ENCODE measurements around the gene SHOX. TPM values are rescaled to one million over a fixed set of nuclear protein-coding genes. Genes with fewer than 3 reads are reported as not detected.

Gene SHOX
- total RNA-seq, 1 donor from 2014 or later = not detected

- H3K79me2 ChIP-seq (ENCODE audit: low read depth) = no peaks in the 10 kb centered on the region
- H3K36me3 Mint-ChIP-seq = no peaks in the 10 kb centered on the region
- H3F3A ChIP-seq (ENCODE audit: low read depth) = peaks cover 57% of the 10 kb centered on the region
- peaks cover 3% of the 10 kb centered on the region for H3K4me1 Mint-ChIP-seq
- H3K27me3 ChIP-seq = peaks cover 100% of the 10 kb centered on the region
- no peak for TF ChIP-seq CTCF (IDR thresholded peaks at IDR 0.05)
- no peak overlapping the region for H3K4me3 ChIP-seq
- no peaks in the 10 kb centered on the region for H3K36me3 ChIP-seq
- H3K4me2 ChIP-seq = peak overlapping the region; percentile 25
- no peaks in the 10 kb centered on the region for H3K9me3 ChIP-seq (ENCODE audit: low read depth)
- H3K27ac Mint-ChIP-seq = no peak overlapping the region
- peaks cover 80% of the 10 kb centered on the region for H4K20me1 ChIP-seq (ENCODE audit: low read depth)
- no peaks in the 10 kb centered on the region for H3K9me3 Mint-ChIP-seq
- H3K27ac ChIP-seq = no peak overlapping the region
- H3K9ac ChIP-seq = no peak overlapping the region
- peaks cover 80% of the 10 kb centered on the region for H3K27me3 Mint-ChIP-seq (ENCODE audit: insufficient read depth, low read depth)
- no peak for DNase-seq (ENCODE audit: low spot score)
- H3K4me1 ChIP-seq = peaks cover 19% of the 10 kb centered on the region
- no peak overlapping the region for H2AFZ ChIP-seq (replicated peaks)
- H3K4me3 Mint-ChIP-seq = no peak overlapping the region
Observed at GRCh38 chrX:627995-628394, 2.6 kb upstream of the SHOX start.

GRCh38 chrX:629230-630006 is 1.2 kb upstream of the SHOX start:
- no peak overlapping the region for H3K27ac ChIP-seq
- no peak overlapping the region for H3K9ac ChIP-seq
- Mint-ChIP-seq H3K4me1 (peaks cover 3% of the 10 kb centered on the region), H3K36me3 (no peaks in the 10 kb centered on the region), H3K9me3 (no peaks in the 10 kb centered on the region), H3K4me3 (no peak overlapping the region), H3K27me3 (ENCODE audit: insufficient read depth, low read depth) (peaks cover 84% of the 10 kb centered on the region), H3K27ac (no peak overlapping the region)
- peak overlapping the region; percentile 80 for H3K4me2 ChIP-seq
- no peak overlapping the region for H2AFZ ChIP-seq (replicated peaks)
- peaks cover 80% of the 10 kb centered on the region for H4K20me1 ChIP-seq (ENCODE audit: low read depth)
- H3K36me3 ChIP-seq = no peaks in the 10 kb centered on the region
- peak overlapping the region; percentile 46 for H3K4me3 ChIP-seq
- no peaks in the 10 kb centered on the region for H3K9me3 ChIP-seq (ENCODE audit: low read depth)
- H3K27me3 ChIP-seq = peaks cover 100% of the 10 kb centered on the region
- H3K4me1 ChIP-seq = peaks cover 10% of the 10 kb centered on the region
- DNase-seq (ENCODE audit: low spot score) = peak; percentile 37
- TF ChIP-seq EZH2phosphoT487 (IDR thresholded peaks at IDR 0.05) (no peak), EZH2 (IDR thresholded peaks at IDR 0.05) (no peak), CTCF (IDR thresholded peaks at IDR 0.05) (no peak)
- H3F3A ChIP-seq (ENCODE audit: low read depth) = peaks cover 48% of the 10 kb centered on the region
- H3K79me2 ChIP-seq (ENCODE audit: low read depth) = no peaks in the 10 kb centered on the region

GRCh38 chrX:630007-630611 is 482 bp upstream of the SHOX start:
- H3K4me1 Mint-ChIP-seq = peaks cover 3% of the 10 kb centered on the region
- H3F3A ChIP-seq (ENCODE audit: low read depth) = peaks cover 48% of the 10 kb centered on the region
- peaks cover 100% of the 10 kb centered on the region for H3K27me3 ChIP-seq
- H3K27ac Mint-ChIP-seq = no peak overlapping the region
- H3K4me2 ChIP-seq = peak overlapping the region; percentile 80
- H3K27ac ChIP-seq = no peak overlapping the region
- H3K4me3 Mint-ChIP-seq = no peak overlapping the region
- peak; percentile 44 for DNase-seq (ENCODE audit: low spot score)
- H3K4me1 ChIP-seq = peaks cover 10% of the 10 kb centered on the region
- TF ChIP-seq CTCF (IDR thresholded peaks at IDR 0.05) (no peak), EZH2 (IDR thresholded peaks at IDR 0.05) (no peak), EZH2phosphoT487 (IDR thresholded peaks at IDR 0.05) (peak; percentile 95)
- no peaks in the 10 kb centered on the region for H3K36me3 ChIP-seq
- no peaks in the 10 kb centered on the region for H3K9me3 ChIP-seq (ENCODE audit: low read depth)
- peak overlapping the region; percentile 46 for H3K4me3 ChIP-seq
- H3K9me3 Mint-ChIP-seq = no peaks in the 10 kb centered on the region
- no peaks in the 10 kb centered on the region for H3K36me3 Mint-ChIP-seq
- H3K9ac ChIP-seq = no peak overlapping the region
- peak overlapping the region; percentile 43 for H2AFZ ChIP-seq (replicated peaks)
- H4K20me1 ChIP-seq (ENCODE audit: low read depth) = peaks cover 80% of the 10 kb centered on the region
- H3K79me2 ChIP-seq (ENCODE audit: low read depth) = no peaks in the 10 kb centered on the region
- H3K27me3 Mint-ChIP-seq (ENCODE audit: insufficient read depth, low read depth) = peaks cover 81% of the 10 kb centered on the region

All from neural progenitor cell (in vitro differentiated cells).